Measurements from ENCODE around the gene XYLT1.
"Not testable (repeated sequence)": the region's sequence is repeated elsewhere in the genome, so short reads cannot be mapped to it uniquely, and the experiment has no call there.

Gene XYLT1

GRCh38 chr16:17335406-17335805, 135.4 kb downstream of the XYLT1 start:
- in situ Hi-C loops (cut with HindIII; ENCODE audit: low pct_ligation_motif_present, low pct_unique_long_range_greater_than_20kb, low sequenced_read_pairs); DNase-seq: not testable (repeated sequence)

GRCh38 chr16:17334096-17334495, 136.7 kb downstream of the XYLT1 start:
- no peak for DNase-seq
- in situ Hi-C loops (cut with HindIII; ENCODE audit: low pct_ligation_motif_present, low pct_unique_long_range_greater_than_20kb, low sequenced_read_pairs): no loop called here

DNA sequence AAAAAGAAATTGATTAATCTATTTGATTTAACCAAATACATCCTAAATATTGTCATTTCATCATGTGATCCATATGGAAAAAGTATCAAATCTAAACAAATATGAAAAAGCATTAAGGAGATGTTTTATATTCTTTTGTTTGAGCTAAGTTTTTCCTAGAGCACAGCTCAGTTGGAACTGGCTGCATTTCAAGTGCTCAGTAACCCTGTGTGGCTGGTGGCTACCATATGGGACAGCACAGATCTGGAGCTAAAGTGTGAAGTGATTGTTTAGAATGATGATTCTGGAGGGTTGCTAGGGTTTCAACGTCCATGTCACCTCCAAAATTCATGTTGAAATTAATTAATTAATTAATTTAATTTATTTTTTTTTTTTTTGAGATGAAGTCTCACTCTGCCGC, 137.5 kb downstream of the XYLT1 start:
- in situ Hi-C loops (cut with HindIII; ENCODE audit: low pct_ligation_motif_present, low pct_unique_long_range_greater_than_20kb, low sequenced_read_pairs): no loop called here
- no peak for DNase-seq

DNA sequence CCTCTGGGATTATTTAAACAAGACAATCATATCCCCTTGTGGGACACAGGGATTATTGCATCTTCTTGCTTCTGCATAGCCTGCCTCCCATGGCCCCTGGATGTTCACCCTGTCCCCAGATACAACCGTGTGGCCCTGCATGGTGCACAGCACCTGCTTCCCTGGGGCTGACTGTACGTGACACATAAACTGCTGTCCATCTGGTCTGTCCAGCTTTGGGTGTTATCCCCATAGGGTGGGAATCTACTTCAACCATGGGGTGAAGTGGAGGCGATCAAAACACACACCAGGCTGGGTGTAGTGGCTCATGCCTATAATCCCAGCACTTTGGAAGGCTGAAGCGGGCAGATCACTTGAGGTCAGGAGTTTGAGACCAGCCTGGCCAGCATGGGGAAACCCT, 138.8 kb downstream of the XYLT1 start:
- no peak for DNase-seq
- in situ Hi-C loops (cut with HindIII; ENCODE audit: low pct_ligation_motif_present, low pct_unique_long_range_greater_than_20kb, low sequenced_read_pairs): no loop called here

- in situ Hi-C loops (cut with HindIII; ENCODE audit: low pct_ligation_motif_present, low pct_unique_long_range_greater_than_20kb, low sequenced_read_pairs): no loop called here
- no peak for DNase-seq
Measured at GRCh38 chr16:17331071-17331607, 139.6 kb downstream of the XYLT1 start.

DNA sequence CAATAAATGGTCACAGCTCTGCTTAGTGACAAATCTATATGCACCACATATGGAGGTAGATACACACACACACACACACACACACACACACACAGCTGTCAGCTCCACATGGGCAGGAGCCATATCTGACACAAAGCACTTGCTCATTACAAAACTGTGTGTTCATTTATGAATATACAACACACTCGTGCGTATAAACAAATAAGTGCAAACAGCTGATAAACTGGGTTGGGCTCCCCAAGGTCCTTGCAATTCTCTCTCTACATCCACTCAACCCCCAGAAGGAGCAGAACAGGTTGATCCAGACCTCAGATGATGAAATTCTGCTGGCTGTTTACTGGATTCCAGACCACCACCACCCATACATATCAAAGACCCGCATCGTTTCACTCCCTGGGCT, 140.7 kb downstream of the XYLT1 start:
- DNase-seq: no peak
- in situ Hi-C loops (cut with HindIII; ENCODE audit: low pct_ligation_motif_present, low pct_unique_long_range_greater_than_20kb, low sequenced_read_pairs): no loop called here

DNA sequence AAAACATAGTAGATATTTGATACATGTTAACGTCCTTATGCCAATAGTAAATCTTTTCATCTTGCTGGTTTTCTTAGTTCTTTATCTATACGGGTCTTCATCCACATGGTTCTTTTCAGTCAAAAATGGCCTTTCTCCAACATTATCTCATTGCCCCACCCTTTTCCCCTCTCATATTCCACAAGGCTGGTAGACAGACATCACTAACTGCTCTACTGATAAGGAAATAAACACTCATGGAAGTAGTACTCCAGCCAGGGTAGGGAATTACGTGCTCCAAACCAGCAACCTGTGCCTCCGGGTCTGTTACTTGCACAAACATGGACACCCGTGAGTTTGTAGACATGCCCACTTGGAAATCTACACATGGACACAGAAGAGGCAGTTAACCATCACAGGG, 141.4 kb downstream of the XYLT1 start:
- in situ Hi-C loops (cut with HindIII; ENCODE audit: low pct_ligation_motif_present, low pct_unique_long_range_greater_than_20kb, low sequenced_read_pairs): no loop called here
- no peak for DNase-seq

GRCh38 chr16:17328932-17329331, 141.8 kb downstream of the XYLT1 start:
- in situ Hi-C loops (cut with HindIII; ENCODE audit: low pct_ligation_motif_present, low pct_unique_long_range_greater_than_20kb, low sequenced_read_pairs): no loop called here
- no peak for DNase-seq

- DNase-seq: no peak
Measured at GRCh38 chr16:17327664-17328335, 143.0 kb downstream of the XYLT1 start.

DNA sequence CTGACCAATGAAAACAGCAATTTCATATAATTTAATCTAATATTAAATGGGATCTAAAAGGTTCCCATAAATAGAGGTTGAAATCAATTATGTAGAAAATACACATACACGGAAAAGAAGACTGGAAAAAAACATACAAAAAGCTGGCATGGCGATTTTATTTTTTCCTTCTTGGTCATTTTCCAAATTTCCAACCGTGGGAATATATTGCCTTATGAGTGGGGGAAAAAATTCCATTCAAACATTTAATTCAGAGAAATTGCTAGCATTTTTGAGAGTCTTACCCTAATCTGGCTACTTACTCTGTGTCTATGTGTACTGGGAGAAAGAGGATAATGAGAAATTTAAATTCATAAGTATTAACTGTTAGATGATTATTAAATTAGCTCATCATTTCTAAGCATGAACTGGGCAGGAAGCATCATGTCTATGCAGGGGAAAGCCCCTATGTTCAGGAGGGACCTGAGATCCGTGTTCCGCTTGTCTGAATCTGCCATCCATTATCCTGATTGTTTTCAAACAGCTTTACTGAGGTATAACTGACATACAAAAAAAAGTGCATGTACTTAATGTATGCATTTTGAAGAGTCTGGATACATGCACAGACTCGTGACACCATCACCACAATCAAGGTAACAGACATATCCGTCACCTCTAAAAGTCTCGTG, 145.2 kb downstream of the XYLT1 start:
- in situ Hi-C loops (cut with HindIII; ENCODE audit: low pct_ligation_motif_present, low pct_unique_long_range_greater_than_20kb, low sequenced_read_pairs): no loop called here
- DNase-seq: no peak

More at GRCh38 chr16:17327664-17328335, 143.0 kb downstream of the XYLT1 start:
- in situ Hi-C loops (cut with HindIII; ENCODE audit: low pct_ligation_motif_present, low pct_unique_long_range_greater_than_20kb, low sequenced_read_pairs): no loop called here

GRCh38 chr16:17324451-17324850, 146.3 kb downstream of the XYLT1 start:
- no peak for DNase-seq
- in situ Hi-C loops (cut with HindIII; ENCODE audit: low pct_ligation_motif_present, low pct_unique_long_range_greater_than_20kb, low sequenced_read_pairs): no loop called here

GRCh38 chr16:17323171-17323570, 147.6 kb downstream of the XYLT1 start:
- no peak for DNase-seq
- in situ Hi-C loops (cut with HindIII; ENCODE audit: low pct_ligation_motif_present, low pct_unique_long_range_greater_than_20kb, low sequenced_read_pairs): no loop called here

DNA sequence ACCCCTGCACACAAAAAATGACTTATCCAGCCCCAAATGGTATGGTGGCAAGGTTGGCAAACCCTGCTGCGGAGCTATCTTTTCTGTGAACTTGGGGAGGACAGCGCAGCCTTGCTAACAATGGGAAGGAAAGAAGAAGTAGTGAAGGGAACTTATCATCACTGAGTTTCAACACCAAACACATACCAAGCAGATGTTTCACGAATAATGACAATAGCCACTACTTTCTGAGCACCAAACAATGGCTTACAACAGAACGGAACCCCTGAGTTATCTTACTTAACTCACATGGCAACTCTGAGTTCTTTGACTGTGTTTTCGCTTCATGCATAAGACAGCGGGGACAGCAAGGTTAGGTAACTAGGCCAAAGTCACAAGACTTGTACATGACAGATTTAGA, 148.9 kb downstream of the XYLT1 start:
- in situ Hi-C loops (cut with HindIII; ENCODE audit: low pct_ligation_motif_present, low pct_unique_long_range_greater_than_20kb, low sequenced_read_pairs): no loop called here

GRCh38 chr16:17320009-17320408, 150.8 kb downstream of the XYLT1 start:
- no peak for DNase-seq
- in situ Hi-C loops (cut with HindIII; ENCODE audit: low pct_ligation_motif_present, low pct_unique_long_range_greater_than_20kb, low sequenced_read_pairs): no loop called here

More for the DNA sequence above, 148.9 kb downstream of the XYLT1 start:
- no peak for DNase-seq

GRCh38 chr16:17318238-17318637, 152.5 kb downstream of the XYLT1 start:
- no peak for DNase-seq
- in situ Hi-C loops (cut with HindIII; ENCODE audit: low pct_ligation_motif_present, low pct_unique_long_range_greater_than_20kb, low sequenced_read_pairs): no loop called here

DNA sequence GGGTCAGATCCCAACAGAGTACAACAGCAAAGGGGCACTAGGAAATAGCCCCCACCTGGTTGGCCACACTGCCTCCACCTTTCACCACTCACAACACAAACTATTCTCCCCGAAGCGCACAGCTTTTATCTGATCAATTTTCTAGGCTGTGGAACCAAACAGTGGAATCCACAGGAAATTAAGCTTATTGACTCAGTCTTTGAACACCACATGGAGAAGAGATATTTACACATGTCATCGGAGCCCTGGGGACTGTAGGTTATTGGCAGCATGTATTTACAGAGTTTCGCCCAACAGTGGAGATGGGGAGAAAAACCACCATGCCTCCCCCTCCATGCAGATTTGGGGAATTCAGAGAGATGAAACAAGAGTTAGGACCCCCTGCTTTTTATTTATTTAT, 154.8 kb downstream of the XYLT1 start:
- DNase-seq: no peak
- in situ Hi-C loops (cut with HindIII; ENCODE audit: low pct_ligation_motif_present, low pct_unique_long_range_greater_than_20kb, low sequenced_read_pairs): no loop called here

DNA sequence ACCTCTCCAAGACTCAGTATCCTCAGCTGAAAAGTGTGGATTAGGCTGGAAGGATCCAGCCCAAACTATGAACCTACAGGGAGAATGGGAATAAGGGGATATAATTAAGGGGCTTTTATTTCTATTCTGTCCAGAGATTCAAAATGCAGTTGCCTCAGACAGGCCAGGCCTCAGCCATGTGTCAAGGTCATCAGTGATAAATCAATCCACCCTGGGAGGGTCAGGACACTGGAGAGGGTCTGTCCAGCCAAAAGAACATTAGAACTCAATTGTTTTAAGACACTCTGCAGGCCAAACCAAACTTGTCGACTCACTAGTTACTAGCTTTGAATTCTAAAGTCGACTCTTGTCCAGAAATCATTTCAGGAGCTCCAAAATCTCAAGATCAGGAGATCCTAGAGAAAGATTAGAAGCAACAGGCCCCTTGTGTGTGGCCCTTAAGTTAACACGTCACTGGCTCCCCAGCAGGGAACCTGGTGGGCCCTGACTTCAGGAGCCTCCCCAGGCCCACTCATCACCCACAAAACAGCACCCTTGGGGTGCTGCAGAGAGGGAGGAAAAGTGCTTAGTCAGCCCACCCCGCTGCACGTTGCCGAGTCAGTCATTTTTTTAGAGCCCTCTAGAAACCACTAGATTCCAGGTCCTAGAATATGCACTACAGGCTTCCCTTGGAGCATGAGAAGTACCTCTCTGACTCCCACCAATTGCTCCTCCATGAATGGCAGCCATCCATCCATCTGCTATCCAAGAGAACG, 156.8 kb downstream of the XYLT1 start:
- in situ Hi-C loops (cut with HindIII; ENCODE audit: low pct_ligation_motif_present, low pct_unique_long_range_greater_than_20kb, low sequenced_read_pairs): no loop called here
- no peak for DNase-seq

DNA sequence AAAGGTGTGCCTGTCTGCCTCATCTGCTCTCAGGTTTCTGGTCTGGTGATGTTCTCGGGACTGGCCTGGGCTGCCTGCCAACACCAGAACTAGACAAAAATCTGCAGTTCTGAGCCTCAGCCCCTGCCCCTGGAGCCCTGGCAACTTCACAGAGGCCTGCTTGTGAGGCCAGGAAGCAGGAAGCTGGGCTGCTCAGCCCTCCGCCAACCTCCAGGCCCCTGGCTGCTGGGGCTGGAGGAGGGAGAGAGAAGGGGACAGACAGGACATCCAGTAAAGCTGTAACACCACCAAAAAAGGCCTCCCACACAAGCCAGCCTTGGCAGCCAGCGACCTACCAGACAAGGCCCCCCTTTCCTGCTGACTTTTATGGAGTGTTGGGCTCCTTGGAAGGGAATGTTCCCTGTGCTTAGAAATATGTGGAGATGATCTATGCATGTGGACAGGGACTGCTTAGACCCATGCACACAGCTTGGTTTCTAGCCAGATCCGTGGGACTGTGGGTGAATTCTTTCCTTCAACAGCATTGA, 157.6 kb downstream of the XYLT1 start:
- in situ Hi-C loops (cut with HindIII; ENCODE audit: low pct_ligation_motif_present, low pct_unique_long_range_greater_than_20kb, low sequenced_read_pairs): no loop called here
- DNase-seq: no peak

DNA sequence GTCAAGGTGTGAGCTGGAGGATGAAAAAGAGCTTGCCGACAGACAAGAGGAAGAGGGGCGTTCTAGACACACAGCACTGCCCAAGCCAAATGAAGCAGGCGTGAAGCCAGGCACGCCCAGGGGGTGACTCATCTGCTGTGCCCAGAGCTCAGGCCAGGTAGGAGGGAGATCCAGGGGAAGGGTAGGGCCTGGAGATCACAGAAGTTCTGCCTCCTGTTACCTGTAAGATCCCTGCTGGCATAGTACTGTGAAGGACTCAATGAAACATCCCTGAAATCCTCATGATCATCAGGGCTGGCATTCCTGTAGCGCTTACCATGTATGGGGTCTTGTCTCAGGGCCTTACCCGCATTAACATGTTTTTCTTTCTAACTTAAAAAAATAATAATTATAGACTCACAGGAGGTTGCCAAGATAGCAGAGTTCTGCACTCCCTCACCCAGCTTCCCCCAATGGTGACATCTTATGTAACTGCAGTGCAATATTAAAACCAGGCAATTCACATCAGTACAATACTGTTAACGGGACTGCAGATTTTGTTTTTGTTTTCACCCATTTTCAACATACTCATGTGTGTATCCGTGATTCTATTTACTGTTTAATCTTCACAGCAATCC, 158.6 kb downstream of the XYLT1 start:
- DNase-seq: no peak
- in situ Hi-C loops (cut with HindIII; ENCODE audit: low pct_ligation_motif_present, low pct_unique_long_range_greater_than_20kb, low sequenced_read_pairs): no loop called here
